ENCODE results near the gene INTS6.

DNA sequence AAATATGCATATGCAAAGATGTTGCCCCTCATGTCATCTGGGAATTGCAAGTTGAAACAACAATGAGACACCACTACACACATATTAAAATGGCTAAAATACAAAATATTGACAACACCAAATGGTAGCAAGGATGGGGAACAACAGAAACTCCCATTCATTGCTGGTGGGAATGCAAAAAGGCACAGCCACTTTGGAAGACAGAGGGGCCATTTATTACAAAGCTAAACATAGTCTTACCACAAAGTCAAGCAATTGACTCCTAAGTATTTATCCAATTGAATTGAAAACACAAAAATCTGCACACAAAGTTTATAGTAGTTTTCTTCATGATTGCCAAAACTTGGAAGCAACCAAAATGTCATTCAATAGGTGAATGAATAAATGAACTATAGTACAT lies 119.4 kb downstream of the INTS6 start:
- TF ChIP-seq, protein P1, sequence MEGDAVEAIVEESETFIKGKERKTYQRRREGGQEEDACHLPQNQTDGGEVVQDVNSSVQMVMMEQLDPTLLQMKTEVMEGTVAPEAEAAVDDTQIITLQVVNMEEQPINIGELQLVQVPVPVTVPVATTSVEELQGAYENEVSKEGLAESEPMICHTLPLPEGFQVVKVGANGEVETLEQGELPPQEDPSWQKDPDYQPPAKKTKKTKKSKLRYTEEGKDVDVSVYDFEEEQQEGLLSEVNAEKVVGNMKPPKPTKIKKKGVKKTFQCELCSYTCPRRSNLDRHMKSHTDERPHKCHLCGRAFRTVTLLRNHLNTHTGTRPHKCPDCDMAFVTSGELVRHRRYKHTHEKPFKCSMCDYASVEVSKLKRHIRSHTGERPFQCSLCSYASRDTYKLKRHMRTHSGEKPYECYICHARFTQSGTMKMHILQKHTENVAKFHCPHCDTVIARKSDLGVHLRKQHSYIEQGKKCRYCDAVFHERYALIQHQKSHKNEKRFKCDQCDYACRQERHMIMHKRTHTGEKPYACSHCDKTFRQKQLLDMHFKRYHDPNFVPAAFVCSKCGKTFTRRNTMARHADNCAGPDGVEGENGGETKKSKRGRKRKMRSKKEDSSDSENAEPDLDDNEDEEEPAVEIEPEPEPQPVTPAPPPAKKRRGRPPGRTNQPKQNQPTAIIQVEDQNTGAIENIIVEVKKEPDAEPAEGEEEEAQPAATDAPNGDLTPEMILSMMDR (conservative IDR thresholded peaks at IDR 0.05): no peak
- TF ChIP-seq EZH2 (IDR thresholded peaks at IDR 0.05; ENCODE audit: low read depth): no peak
